Measurements from ENCODE around the gene KLHL4.

The KLHL4 gene

DNA sequence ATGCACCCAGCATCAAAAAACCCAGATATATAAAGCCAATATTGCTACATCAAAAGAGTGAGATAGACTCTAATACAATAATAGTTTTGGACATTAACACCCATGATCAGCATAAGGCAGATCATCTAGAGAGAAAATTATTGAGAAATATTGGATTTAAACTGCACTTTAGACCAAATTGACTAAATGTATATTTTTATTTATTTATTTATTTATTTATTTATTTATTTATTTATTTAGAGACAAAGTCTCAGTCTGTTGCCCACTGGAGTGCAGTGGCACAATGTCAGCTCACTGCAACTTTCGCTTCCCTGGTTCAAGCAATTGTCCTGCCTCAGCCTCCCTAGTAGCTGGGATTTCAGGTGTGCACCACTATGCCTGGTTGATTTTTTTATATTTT, 193.0 kb downstream of the KLHL4 start:
- Histone ChIP-seq H3K27ac (ENCODE audit: low read depth, low read length) (no peak overlapping the region), H3K4me3 (ENCODE audit: low read length) (no peak overlapping the region), H3K9me2 (replicated peaks; ENCODE audit: control insufficient read depth, low read length) (no peaks in the 10 kb centered on the region), H3K9me3 (ENCODE audit: control insufficient read depth, insufficient read depth, low read length) (no peaks in the 10 kb centered on the region), H3F3A (ENCODE audit: control insufficient read depth, insufficient read depth) (no peaks in the 10 kb centered on the region), H3K4me1 (ENCODE audit: control insufficient read depth, low read length) (no peaks in the 10 kb centered on the region), H3K27me3 (ENCODE audit: control insufficient read depth, low read length) (no peaks in the 10 kb centered on the region), H3K36me3 (ENCODE audit: control insufficient read depth, low read length) (no peaks in the 10 kb centered on the region), H3K79me2 (ENCODE audit: control insufficient read depth, low read length) (no peaks in the 10 kb centered on the region), H3K4me2 (ENCODE audit: low read length) (no peak overlapping the region), H4K20me1 (ENCODE audit: control insufficient read depth, insufficient read depth, low read depth, low read length) (no peaks in the 10 kb centered on the region)
- no peak for TF ChIP-seq EZH2phosphoT487 (IDR thresholded peaks at IDR 0.05; ENCODE audit: borderline replicate concordance, low read length)
- TF ChIP-seq, protein P1, sequence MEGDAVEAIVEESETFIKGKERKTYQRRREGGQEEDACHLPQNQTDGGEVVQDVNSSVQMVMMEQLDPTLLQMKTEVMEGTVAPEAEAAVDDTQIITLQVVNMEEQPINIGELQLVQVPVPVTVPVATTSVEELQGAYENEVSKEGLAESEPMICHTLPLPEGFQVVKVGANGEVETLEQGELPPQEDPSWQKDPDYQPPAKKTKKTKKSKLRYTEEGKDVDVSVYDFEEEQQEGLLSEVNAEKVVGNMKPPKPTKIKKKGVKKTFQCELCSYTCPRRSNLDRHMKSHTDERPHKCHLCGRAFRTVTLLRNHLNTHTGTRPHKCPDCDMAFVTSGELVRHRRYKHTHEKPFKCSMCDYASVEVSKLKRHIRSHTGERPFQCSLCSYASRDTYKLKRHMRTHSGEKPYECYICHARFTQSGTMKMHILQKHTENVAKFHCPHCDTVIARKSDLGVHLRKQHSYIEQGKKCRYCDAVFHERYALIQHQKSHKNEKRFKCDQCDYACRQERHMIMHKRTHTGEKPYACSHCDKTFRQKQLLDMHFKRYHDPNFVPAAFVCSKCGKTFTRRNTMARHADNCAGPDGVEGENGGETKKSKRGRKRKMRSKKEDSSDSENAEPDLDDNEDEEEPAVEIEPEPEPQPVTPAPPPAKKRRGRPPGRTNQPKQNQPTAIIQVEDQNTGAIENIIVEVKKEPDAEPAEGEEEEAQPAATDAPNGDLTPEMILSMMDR (IDR thresholded peaks at IDR 0.05; ENCODE audit: low read depth, low read length, poor library complexity, severe bottlenecking) = no peak

All from DOHH2 (cell line).